Measurements from ENCODE around the gene AP3S2.

DNA sequence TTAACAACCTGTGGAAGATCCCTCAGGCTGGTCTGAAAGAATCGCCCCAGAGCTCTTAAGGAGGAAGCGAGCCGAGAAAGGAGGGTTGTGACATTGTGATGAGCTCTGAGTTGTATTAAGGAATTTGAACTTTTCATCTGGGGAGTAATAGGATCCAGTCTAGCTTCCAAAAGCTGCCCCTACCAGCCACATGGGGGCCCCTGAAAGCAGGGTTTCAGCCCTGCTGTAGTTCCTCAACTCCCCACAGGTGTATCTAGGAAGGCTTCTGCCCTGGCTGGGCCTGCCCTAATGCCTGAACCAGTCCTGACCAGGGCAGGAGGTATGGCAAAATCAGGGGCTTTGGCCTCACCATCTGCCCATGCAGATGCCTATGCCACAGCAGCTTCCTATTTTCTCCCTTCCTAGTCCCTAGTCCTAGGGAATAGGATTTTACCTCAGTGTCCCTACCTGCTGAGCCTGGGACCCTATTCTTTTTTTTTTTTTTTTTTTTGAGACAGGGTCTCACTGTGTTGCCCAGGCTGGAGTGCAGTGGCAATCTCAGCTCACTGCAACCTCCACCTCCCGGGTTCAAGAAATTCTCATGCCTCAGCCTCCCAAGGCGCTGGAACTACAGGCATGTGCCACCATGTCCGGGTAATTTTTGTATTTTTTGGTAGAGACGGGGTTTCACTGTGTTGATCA is 5.0 kb upstream of the AP3S2 start:
- TF ChIP-seq CTCF (IDR thresholded peaks at IDR 0.05) (peak; percentile 63 to 67), POLR2A (IDR thresholded peaks at IDR 0.05) (no peak), POLR2AphosphoS5 (IDR thresholded peaks at IDR 0.05) (no peak)

All from suprapubic skin (tissue), 4 donors.